ENCODE measurements around the gene PCDHGA1. TPM values are rescaled to one million over a fixed set of nuclear protein-coding genes. Genes with fewer than 3 reads are reported as not detected.

PCDHGA1 gene
- total RNA-seq, 2 donors from 2014 or later: 1.4 to 2.0 TPM

GRCh38 chr5:141529873-141530272, 199.6 kb downstream of the PCDHGA1 start:
- peak overlapping the region; percentile 73 to 77 for H3K27ac ChIP-seq
- H3K27me3 ChIP-seq: no peaks in the 10 kb centered on the region
- H3K36me3 ChIP-seq: peaks cover 52% of the 10 kb centered on the region
- DNase-seq (ENCODE audit: low spot score): no peak
- no peaks in the 10 kb centered on the region for H3K9me3 ChIP-seq
- H3K4me1 ChIP-seq: peaks cover 0 to 31% of the 10 kb centered on the region in 2 donors
- TF ChIP-seq CTCF (IDR thresholded peaks at IDR 0.05): no peak
- no peak overlapping the region for H3K4me3 ChIP-seq

GRCh38 chr5:141532726-141533125, 202.4 kb downstream of the PCDHGA1 start:
- Histone ChIP-seq H3K36me3 (peaks cover 25% of the 10 kb centered on the region), H3K27me3 (no peaks in the 10 kb centered on the region), H3K4me3 (no peak overlapping the region), H3K27ac (no peak overlapping the region), H3K4me1 (peaks cover 0 to 25% of the 10 kb centered on the region in 2 donors), H3K9me3 (no peaks in the 10 kb centered on the region)
- TF ChIP-seq CTCF (IDR thresholded peaks at IDR 0.05): no peak
- no peak for DNase-seq (ENCODE audit: low spot score)

GRCh38 chr5:141533897-141534296, 203.6 kb downstream of the PCDHGA1 start:
- DNase-seq (ENCODE audit: low spot score): no peak
- peaks cover 17% of the 10 kb centered on the region for H3K36me3 ChIP-seq
- peaks cover 0 to 16% of the 10 kb centered on the region in 2 donors for H3K4me1 ChIP-seq
- no peak overlapping the region for H3K27ac ChIP-seq
- H3K9me3 ChIP-seq: no peaks in the 10 kb centered on the region
- no peak overlapping the region for H3K4me3 ChIP-seq
- no peak for TF ChIP-seq CTCF (IDR thresholded peaks at IDR 0.05)
- H3K27me3 ChIP-seq: no peaks in the 10 kb centered on the region

- Histone ChIP-seq H3K9me3 (no peaks in the 10 kb centered on the region), H3K27me3 (no peaks in the 10 kb centered on the region), H3K4me1 (peaks cover 0 to 8% of the 10 kb centered on the region in 2 donors), H3K27ac (no peak overlapping the region), H3K4me3 (no peak overlapping the region), H3K36me3 (peaks cover 17% of the 10 kb centered on the region)
- no peak for DNase-seq (ENCODE audit: low spot score)
- no peak for TF ChIP-seq CTCF (IDR thresholded peaks at IDR 0.05)
These were observed 204.3 kb downstream of the PCDHGA1 start for GRCh38 chr5:141534492-141535213.

GRCh38 chr5:141543053-141543452, 212.7 kb downstream of the PCDHGA1 start:
- no peak overlapping the region for H3K27ac ChIP-seq
- peaks cover 5 to 21% of the 10 kb centered on the region in 2 donors for H3K9me3 ChIP-seq
- no peak for DNase-seq (ENCODE audit: low spot score)
- H3K4me1 ChIP-seq: no peaks in the 10 kb centered on the region
- H3K4me3 ChIP-seq: no peak overlapping the region
- peaks cover 18% of the 10 kb centered on the region for H3K36me3 ChIP-seq
- no peaks in the 10 kb centered on the region for H3K27me3 ChIP-seq
- no peak for TF ChIP-seq CTCF (IDR thresholded peaks at IDR 0.05)

- no peak overlapping the region for H3K27ac ChIP-seq
- H3K9me3 ChIP-seq: peaks cover 5 to 30% of the 10 kb centered on the region in 2 donors
- peaks cover 18% of the 10 kb centered on the region for H3K36me3 ChIP-seq
- H3K4me1 ChIP-seq: no peaks in the 10 kb centered on the region
- H3K27me3 ChIP-seq: no peaks in the 10 kb centered on the region
- TF ChIP-seq CTCF (IDR thresholded peaks at IDR 0.05): no peak
- no peak for DNase-seq (ENCODE audit: low spot score)
- H3K4me3 ChIP-seq: no peak overlapping the region
These were observed 217.2 kb downstream of the PCDHGA1 start for GRCh38 chr5:141547488-141547887.
